Chondrocyte (in vitro differentiated cells): ENCODE results near the gene ENTPD3. TPM values are rescaled to one million over a fixed set of nuclear protein-coding genes. Genes with fewer than 3 reads are reported as not detected.

ENCODE experiments used
- DNase-seq: peaks from one replicate; pipeline ENCODE4 v3.0.0; 2021; ENCODE audit warnings: mixed read lengths, low spot score
- H3K27ac Mint-ChIP-seq: one replicate; pipeline ENCODE4 v1.8.0; 2021; ENCODE audit warnings: mild to moderate bottlenecking, moderate library complexity, mixed read lengths; ENCODE audit not compliant: unreplicated experiment
- H3K27me3 Mint-ChIP-seq: 2 replicates; pipeline ENCODE4 v1.8.0; 2021; ENCODE audit warnings: low read depth, mixed read lengths
- H3K36me3 Mint-ChIP-seq: 2 replicates; pipeline ENCODE4 v1.8.0; 2021; ENCODE audit warnings: low read depth, mixed read lengths
- H3K4me1 Mint-ChIP-seq: 2 replicates; pipeline ENCODE4 v1.8.0; 2021; ENCODE audit warnings: low read depth, mild to moderate bottlenecking, mixed read lengths
- H3K4me3 Mint-ChIP-seq: one replicate; pipeline ENCODE4 v1.8.0; 2021; ENCODE audit warnings: mild to moderate bottlenecking, moderate library complexity, mixed read lengths; ENCODE audit not compliant: unreplicated experiment
- H3K9me3 Mint-ChIP-seq: 2 replicates; pipeline ENCODE4 v1.8.0; 2021; ENCODE audit warnings: low read depth, mixed read lengths
- total RNA-seq: library from RNA; stranded (reverse); gene quantifications from 3 replicates; pipeline ENCODE4 v1.2.1, GENCODE V29; 2021
- TF ChIP-seq, protein P1 (sequence below): fragments of 200-600 bp; sonication (generic); IDR thresholded peaks from 2 replicates; pipeline ENCODE4 v1.5.0; 2021; ENCODE audit warnings: antibody characterized with exemption, mild to moderate bottlenecking, moderate library complexity

The ENTPD3 gene
- total RNA-seq, 1 donor from 2014 or later: 0.15 TPM

DNA sequence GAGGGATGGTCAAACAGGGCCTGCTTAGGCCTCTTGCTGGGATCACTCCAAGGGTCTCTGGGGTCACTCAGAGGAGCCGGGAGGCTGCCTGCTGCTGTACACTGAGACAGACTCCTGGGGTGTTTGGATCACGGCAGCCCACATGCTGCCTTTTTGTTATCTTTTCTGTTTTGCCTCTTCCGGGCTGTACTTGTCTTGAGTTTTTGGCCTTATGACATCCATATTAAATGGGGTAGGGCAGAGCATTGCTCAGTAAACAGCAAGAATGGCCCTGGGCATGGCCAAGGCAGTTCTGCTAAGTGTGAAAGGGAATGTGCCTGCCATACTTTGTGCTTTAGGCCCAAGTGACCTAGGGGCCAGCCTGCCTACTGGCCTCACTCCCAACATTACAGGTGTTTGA is 771 bp upstream of the ENTPD3 start:
- peaks cover 3% of the 10 kb centered on the region for H3K36me3 Mint-ChIP-seq
- H3K9me3 Mint-ChIP-seq: peaks cover 3% of the 10 kb centered on the region
- H3K27ac Mint-ChIP-seq: no peak overlapping the region
- TF ChIP-seq, protein P1, sequence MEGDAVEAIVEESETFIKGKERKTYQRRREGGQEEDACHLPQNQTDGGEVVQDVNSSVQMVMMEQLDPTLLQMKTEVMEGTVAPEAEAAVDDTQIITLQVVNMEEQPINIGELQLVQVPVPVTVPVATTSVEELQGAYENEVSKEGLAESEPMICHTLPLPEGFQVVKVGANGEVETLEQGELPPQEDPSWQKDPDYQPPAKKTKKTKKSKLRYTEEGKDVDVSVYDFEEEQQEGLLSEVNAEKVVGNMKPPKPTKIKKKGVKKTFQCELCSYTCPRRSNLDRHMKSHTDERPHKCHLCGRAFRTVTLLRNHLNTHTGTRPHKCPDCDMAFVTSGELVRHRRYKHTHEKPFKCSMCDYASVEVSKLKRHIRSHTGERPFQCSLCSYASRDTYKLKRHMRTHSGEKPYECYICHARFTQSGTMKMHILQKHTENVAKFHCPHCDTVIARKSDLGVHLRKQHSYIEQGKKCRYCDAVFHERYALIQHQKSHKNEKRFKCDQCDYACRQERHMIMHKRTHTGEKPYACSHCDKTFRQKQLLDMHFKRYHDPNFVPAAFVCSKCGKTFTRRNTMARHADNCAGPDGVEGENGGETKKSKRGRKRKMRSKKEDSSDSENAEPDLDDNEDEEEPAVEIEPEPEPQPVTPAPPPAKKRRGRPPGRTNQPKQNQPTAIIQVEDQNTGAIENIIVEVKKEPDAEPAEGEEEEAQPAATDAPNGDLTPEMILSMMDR: no peak
- no peak for DNase-seq
- peaks cover 28% of the 10 kb centered on the region for H3K27me3 Mint-ChIP-seq
- peak overlapping the region; percentile 76 for H3K4me3 Mint-ChIP-seq
- H3K4me1 Mint-ChIP-seq: peaks cover 12% of the 10 kb centered on the region

DNA sequence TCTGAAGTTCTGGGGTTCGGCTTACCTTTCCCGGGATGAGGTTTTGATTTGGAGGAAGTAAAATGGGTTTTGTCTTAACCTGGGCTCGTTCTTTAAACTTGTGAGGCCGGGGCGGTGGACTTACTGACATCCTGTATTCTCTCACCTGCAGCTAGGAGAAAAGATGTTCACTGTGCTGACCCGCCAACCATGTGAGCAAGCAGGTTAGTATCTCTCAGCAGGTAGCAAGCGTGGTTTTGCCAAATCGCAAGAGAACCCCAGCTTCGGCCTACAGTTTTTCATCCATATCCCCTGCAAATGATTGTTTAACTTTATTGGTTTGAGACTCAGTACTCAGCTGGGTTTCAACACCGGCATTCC is 891 bp downstream of the ENTPD3 start:
- Mint-ChIP-seq H3K27me3 (peaks cover 25% of the 10 kb centered on the region), H3K9me3 (peaks cover 3% of the 10 kb centered on the region), H3K36me3 (peaks cover 3% of the 10 kb centered on the region), H3K4me1 (peaks cover 12% of the 10 kb centered on the region), H3K27ac (no peak overlapping the region), H3K4me3 (peak overlapping the region; percentile 76)
- TF ChIP-seq, protein P1: no peak
- DNase-seq: no peak

DNA sequence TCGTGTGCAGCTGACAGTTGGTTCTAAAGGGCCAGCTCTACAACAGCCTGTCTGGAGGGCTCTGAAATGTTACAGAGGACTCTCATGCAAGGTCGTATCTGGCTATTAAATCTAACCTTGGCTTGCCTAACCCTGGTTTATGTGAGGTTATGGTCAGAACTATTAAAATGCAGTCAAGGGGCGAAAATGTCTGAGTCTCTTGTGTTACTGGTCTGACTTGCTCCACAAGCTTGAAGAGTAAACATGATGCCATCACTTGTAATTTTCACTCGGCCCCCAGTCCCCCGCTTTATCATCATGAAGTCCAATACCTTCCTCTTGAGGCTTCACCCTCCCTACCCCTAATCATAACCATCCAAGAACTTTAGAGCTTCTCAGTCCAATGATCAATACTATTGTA is 9.4 kb downstream of the ENTPD3 start:
- peaks cover 3% of the 10 kb centered on the region for H3K27me3 Mint-ChIP-seq
- H3K36me3 Mint-ChIP-seq: peaks cover 2% of the 10 kb centered on the region
- no peak overlapping the region for H3K4me3 Mint-ChIP-seq
- H3K9me3 Mint-ChIP-seq: peaks cover 5% of the 10 kb centered on the region
- H3K27ac Mint-ChIP-seq: no peak overlapping the region
- no peak for DNase-seq
- TF ChIP-seq, protein P1: no peak
- H3K4me1 Mint-ChIP-seq: no peaks in the 10 kb centered on the region

DNA sequence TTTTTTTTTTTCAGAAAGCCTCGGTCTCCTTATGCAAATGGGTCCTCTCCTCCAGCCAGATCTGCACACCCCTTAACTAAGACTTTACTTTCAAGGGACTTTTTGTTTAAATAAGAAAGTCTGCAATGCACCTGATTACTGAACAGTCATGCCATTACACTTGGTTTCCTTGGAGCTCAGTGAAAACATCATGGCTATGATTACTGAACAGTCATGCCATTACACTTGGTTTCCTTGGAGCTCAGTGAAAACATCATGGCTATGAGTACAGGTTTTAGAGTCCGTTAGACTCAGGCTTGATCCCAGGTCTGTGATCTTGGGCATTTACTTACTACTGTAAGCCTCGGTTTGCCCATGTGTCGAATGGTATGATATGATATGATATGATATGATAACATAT is 10.1 kb downstream of the ENTPD3 start:
- H3K27ac Mint-ChIP-seq: no peak overlapping the region
- H3K4me3 Mint-ChIP-seq: no peak overlapping the region
- TF ChIP-seq, protein P1: no peak

DNA sequence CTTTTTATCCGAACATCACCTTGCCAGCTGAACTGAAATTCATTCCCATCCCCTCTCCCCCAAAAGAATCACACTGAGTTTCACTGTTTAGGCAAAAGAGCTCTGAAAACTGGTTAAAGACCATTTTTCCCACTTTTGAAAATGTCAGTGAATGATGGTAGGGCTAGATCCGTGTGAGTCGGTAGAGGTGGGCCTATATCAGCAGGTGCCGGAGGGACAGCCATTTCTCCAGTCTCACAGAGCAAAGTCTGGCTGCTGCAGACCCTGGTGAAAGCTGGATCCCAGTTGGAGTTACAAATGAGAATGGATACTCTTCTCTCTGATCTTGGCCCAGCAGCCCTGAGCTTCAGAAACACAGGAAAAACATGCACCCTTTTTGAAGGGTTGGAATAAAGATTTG is 10.9 kb downstream of the ENTPD3 start:
- no peaks in the 10 kb centered on the region for H3K4me1 Mint-ChIP-seq
- H3K4me3 Mint-ChIP-seq: no peak overlapping the region
- DNase-seq: no peak
- peaks cover 3% of the 10 kb centered on the region for H3K27me3 Mint-ChIP-seq
- no peak overlapping the region for H3K27ac Mint-ChIP-seq
- H3K9me3 Mint-ChIP-seq: peaks cover 5% of the 10 kb centered on the region
- peaks cover 2% of the 10 kb centered on the region for H3K36me3 Mint-ChIP-seq
- TF ChIP-seq, protein P1: no peak

More for the DNA sequence above, 10.1 kb downstream of the ENTPD3 start:
- DNase-seq: no peak
- H3K4me1 Mint-ChIP-seq: no peaks in the 10 kb centered on the region
- peaks cover 5% of the 10 kb centered on the region for H3K9me3 Mint-ChIP-seq
- peaks cover 2% of the 10 kb centered on the region for H3K36me3 Mint-ChIP-seq
- peaks cover 3% of the 10 kb centered on the region for H3K27me3 Mint-ChIP-seq
